HG03103 (cell line): ENCODE data around the gene GNG12.

Experiments used
- ATAC-seq: cut with Tn5 transposase; IDR thresholded peaks from one replicate; pipeline ENCODE4 v1.9.1; 2021; ENCODE audit warnings: low read depth; ENCODE audit not compliant: unreplicated experiment

Gene GNG12

GRCh38 chr1:67816506-67816905 is 16.8 kb downstream of the GNG12 start:
- ATAC-seq: no peak

GRCh38 chr1:67816095-67816475 is 17.2 kb downstream of the GNG12 start:
- ATAC-seq: no peak

GRCh38 chr1:67815303-67816094 is 17.8 kb downstream of the GNG12 start:
- no peak for ATAC-seq

- ATAC-seq: no peak
Observed at GRCh38 chr1:67814121-67814772, 19.0 kb downstream of the GNG12 start.

GRCh38 chr1:67812226-67812625 is 21.0 kb downstream of the GNG12 start:
- no peak for ATAC-seq

DNA sequence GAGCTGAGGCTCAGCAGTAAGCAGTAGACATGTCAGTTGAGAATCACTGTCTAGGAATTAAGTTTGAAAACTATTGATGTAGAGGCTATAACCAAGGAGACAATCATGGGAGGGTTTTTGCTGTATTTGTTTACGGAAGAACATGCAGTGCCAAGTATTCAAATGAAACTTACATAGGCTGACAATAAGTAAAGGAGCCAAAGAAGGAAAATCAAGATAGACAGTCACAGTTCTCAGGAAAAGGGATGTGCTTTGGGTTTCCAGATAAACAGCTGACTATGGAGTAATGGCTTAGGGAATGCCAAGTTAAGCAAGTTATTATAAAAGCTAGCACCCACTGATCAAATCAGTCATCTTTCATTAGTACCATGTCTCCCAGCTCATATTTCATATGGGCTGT is 21.5 kb downstream of the GNG12 start:
- no peak for ATAC-seq

DNA sequence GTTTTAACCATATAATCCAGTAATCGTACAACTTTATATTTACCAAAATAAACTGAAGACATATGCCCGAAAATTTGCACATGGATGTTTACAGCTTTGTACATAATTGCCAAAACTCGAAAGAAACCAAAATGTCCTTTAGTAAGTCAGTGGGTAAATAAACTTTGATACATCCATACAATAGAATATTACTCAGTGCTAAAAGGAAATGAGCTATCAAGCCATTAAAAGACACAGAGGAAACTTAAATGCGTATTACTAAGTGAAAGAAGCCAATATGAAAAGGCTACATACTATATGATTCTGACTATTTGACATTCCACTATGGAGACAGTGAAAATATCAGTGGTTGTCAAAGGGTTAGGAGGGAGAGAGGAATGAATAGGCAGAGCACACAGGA is 23.4 kb downstream of the GNG12 start:
- no peak for ATAC-seq

DNA sequence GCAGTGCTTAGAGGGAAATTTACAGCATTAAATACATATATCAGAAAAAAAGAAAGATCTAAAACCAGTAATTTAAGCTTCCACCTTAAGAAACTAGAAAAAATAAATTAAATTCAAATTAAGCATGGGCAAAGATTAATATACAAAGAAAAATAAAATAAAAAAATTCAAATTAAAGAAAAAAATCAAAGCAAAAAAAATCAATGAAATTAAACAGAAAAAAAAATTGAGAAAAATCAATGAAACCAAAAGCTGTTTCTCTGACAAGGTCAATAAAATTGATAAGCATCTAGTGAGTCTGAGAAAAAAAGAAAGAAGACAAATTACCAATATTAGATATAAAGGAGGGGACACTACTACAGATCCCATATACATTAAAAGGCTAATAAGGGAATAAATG is 26.0 kb downstream of the GNG12 start:
- ATAC-seq: no peak

GRCh38 chr1:67804710-67805109 is 28.6 kb downstream of the GNG12 start:
- ATAC-seq: no peak

DNA sequence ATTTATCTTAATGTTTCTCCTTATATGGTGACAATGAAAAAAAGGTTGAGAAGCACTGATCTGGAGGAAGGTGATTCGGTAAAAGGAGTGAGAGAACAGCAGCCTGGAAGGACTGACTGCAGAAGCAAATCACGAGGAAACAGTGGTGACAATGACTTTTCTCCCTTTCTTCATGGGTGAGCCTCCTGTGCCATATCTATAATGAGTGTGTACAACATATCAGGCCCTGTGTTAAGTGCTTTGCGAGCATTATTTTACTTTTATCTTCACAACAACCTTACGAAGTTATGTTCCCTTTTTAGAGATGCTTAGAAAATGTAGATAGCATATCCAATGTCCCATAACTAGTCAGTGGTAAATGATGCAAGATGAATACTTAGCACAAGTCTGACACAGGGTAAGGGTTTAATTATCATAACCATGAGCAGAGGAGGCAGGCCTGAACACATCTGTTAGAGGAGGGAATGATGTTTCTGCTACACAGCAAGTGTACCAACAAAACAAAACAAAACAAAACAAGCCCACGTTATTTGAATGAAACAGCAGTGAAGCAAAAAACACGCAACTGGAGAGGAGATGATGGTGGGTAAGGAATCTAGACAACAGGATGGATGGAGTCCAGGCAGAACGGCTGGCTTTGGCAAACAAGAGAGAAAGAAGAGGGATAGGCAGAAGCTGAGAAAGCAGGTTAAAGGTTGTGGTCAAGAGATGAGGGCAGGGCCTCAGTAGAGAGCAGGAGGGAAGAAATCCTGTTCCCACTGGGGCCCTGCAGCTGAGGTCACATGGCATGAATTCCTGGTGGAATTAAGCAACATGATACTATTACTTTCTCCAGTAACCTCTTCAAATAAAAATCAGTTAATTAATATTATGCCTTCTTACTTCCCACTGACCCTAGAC is 29.6 kb downstream of the GNG12 start:
- no peak for ATAC-seq

- no peak for ATAC-seq
Observed at GRCh38 chr1:67802565-67802964, 30.7 kb downstream of the GNG12 start.

DNA sequence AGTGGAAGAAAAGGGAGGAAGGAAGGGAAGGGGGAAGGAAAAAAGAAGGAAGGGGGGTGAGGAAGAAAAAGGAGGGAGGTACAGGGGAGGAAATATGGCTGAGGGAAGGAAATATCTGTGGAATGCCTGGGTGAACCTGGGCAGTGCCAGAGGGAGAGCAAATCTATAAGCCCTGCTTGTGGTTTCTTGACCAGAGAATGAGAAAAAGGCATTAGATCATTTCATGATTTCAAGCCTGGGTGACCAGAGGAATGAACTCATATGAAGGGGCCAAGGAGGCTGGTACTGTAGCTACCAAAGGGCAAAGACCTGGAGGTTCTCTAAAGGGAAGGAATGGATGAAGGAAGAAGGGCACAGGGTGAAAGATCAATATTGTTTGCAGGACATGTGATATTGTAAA is 31.4 kb downstream of the GNG12 start:
- no peak for ATAC-seq

- ATAC-seq: no peak
Observed at GRCh38 chr1:67795179-67795912, 37.9 kb downstream of the GNG12 start.

GRCh38 chr1:67793562-67793961 is 39.7 kb downstream of the GNG12 start:
- no peak for ATAC-seq

DNA sequence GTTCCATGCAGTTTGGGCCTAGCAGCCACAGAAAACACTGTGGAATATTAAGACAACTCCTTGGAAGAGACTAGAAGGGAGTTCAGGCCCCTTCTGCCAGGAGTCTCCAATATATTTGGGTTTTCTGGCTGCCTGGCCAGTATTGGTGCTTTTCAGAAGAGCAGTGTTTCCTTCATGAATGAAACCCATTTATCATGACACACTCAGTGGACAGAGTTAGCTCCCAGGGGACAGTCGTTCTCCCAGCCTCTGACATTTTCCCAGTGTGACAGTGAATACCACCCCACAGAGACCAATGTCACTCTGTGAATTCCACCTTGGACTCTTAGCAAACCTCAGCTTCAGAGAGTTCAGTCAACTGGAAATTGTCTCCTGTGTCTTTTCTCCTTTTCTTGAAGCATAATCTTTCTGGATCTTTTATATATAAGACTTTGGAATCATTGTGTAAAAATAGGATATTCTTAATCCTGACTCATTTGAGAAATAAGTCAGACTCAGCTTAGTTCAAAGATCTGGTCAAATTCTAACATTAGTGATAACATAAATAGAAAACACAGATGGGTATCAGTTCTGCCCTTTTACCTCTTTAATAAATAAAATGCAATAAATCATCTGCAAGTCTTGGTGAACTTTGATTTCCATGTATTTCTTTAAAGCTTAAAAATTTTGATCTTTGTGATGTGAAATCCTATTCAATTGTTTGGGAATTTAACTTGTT is 40.4 kb downstream of the GNG12 start:
- no peak for ATAC-seq

DNA sequence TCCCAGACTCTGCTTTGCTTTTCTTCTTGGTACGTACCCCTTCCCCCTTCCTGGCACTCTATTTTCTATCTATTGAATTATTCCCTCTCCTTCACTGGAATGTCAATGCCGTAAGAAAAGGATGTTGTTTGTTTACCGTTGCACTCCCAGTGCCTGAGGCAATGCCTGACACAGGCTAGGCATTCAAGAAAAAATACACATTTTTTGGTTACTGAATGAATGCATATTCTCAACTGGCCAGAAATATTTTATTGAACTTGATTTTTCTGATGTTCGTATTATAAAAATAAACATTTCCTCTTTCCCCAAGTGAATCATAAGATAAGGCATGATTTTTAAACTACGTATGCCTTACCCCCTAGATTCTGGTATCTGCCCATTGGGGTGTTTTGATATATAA is 41.2 kb downstream of the GNG12 start:
- no peak for ATAC-seq

DNA sequence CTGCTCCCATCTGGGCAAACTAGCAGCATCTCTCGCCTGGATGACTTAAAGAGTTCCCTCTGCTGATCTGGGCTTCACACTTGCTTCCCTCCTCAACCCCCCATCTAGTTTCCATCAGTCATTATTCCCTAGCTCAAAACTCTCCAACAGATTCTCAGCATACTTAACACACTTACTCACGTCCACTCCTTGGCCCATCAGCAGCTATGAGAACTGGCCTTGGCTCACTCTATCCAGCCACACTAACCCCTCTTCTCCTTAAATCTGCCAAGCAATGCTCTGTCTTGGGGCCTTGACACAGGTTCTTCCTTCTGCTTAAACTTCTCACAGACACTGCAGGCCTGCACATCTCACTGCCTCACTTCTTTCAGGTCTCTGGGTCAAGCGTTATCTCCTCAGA is 41.6 kb downstream of the GNG12 start:
- ATAC-seq: no peak

DNA sequence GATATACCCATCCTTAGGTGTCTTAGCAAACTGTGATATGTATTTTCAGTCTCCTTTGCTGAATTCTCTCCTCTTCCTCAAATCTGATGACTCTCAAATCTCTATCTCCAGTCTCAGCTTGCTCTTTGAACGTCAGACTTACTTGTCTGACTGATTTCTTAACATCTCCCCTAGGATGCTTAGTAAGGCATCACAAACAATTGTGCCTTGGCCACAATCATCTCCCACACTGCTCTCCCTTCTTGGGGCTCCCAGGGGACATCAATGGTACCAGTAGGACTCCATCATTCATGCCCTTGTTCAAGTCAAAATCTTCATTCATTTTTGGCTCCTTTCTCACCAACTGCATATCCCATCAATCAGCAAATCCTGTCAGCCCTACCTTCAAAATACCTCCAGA is 42.0 kb downstream of the GNG12 start:
- no peak for ATAC-seq

GRCh38 chr1:67790201-67790692 is 43.0 kb downstream of the GNG12 start:
- no peak for ATAC-seq

- no peak for ATAC-seq
Observed at GRCh38 chr1:67789551-67789950, 43.7 kb downstream of the GNG12 start.
